GM12878 (cell line): ENCODE results near the gene USP31. TPM values are rescaled to one million over a fixed set of nuclear protein-coding genes. Genes with fewer than 3 reads are reported as not detected.

ENCODE experiments used
- ATAC-seq: fragments of 200-7000 bp; cut with Tn5 transposase; 3 replicates; pipeline ENCODE4 v1.9.1; 2020; ENCODE audit warnings: mild to moderate bottlenecking, moderate library complexity
- BruUV-seq: library from RNA; stranded (reverse); fragments of 400-500 nt; replicated peaks from 2 replicates; lab custom pipeline; 2021; lab: Mats Ljungman, UMichigan
- CTCF ChIA-PET: fragments of 300-600 bp; sonication (Branson Sonifier 250); formaldehyde crosslinking; extraction: SDS; loops from one replicate; lab custom pipeline; 2021; ENCODE audit warnings: inconsistent platforms; lab: Yijun Ruan, JAX
- POLR2A ChIA-PET: fragments of 350-600 bp; formaldehyde crosslinking; extraction: SDS; loops from one replicate; lab custom pipeline; 2021; ENCODE audit warnings: inconsistent platforms; lab: Charles Lee
- RAD21 ChIA-PET: fragments of 300-600 bp; sonication (Branson Sonifier 250); formaldehyde crosslinking; loops from one replicate; lab custom pipeline; 2023; ENCODE audit warnings: antibody characterized with exemption; ENCODE audit not compliant: unreplicated experiment; lab: Charles Lee
- SMC1A ChIA-PET: fragments of 300-600 bp; sonication (Branson Sonifier 250); formaldehyde crosslinking; loops from one replicate; lab custom pipeline; 2023; ENCODE audit not compliant: unreplicated experiment, uncharacterized antibody; lab: Charles Lee
- DNase-seq: peaks from one replicate; pipeline ENCODE4 v3.0.0-alpha.2; 2011; ENCODE audit warnings: low read depth, low spot score
- FAIRE-seq: peaks from 3 replicates; lab custom pipeline; 2011; peaks lifted over from hg19 to GRCh38; lab: Jason Lieb, UNC
- H2AFZ ChIP-seq: 2 replicates; pipeline ENCODE4 v1.6.0; 2011; ENCODE audit warnings: low read depth, low read length, control low read depth; ENCODE audit not compliant: control insufficient read depth
- H3K27ac ChIP-seq: 2 replicates; pipeline ENCODE4 v1.5.1; 2011; ENCODE audit warnings: control low read depth; ENCODE audit not compliant: control insufficient read depth, insufficient read depth
- H3K27me3 ChIP-seq, 2 experiments: replicated peaks in 1 of 2; 2 replicates each; pipeline versions ENCODE4 v1.6.0 to v1.6.1; 2011; ENCODE audit warnings: low read length in 1 of 2; ENCODE audit not compliant: control insufficient read depth in 2 of 2, insufficient read depth in 2 of 2
- H3K36me3 ChIP-seq, 2 experiments: 2 replicates each; pipeline ENCODE4 v1.5.1; 2011; ENCODE audit warnings: low read length in 1 of 2; ENCODE audit not compliant: control insufficient read depth in 2 of 2, insufficient read depth in 2 of 2
- H3K4me1 ChIP-seq: 2 replicates; pipeline ENCODE4 v1.6.1; 2011; ENCODE audit warnings: mild to moderate bottlenecking, low read length, moderate library complexity, mixed read lengths; ENCODE audit not compliant: control insufficient read depth, insufficient read depth
- H3K4me2 ChIP-seq: 2 replicates; pipeline ENCODE4 v1.6.0; 2011; ENCODE audit warnings: control low read depth; ENCODE audit not compliant: control insufficient read depth, insufficient read depth
- H3K4me3 ChIP-seq: fragments of 200-600 bp; sonication (generic); 2 replicates; pipeline ENCODE4 v1.5.1; 2016
- H3K79me2 ChIP-seq: 2 replicates; pipeline ENCODE4 v1.6.0; 2011; ENCODE audit warnings: low read length; ENCODE audit not compliant: control insufficient read depth, insufficient read depth
- H3K9ac ChIP-seq: 2 replicates; pipeline ENCODE4 v1.8.0; 2011; ENCODE audit warnings: low read length, control low read depth, mixed read lengths; ENCODE audit not compliant: control insufficient read depth, insufficient read depth
- H3K9me3 ChIP-seq: replicated peaks from 3 replicates; pipeline ENCODE4 v1.5.1; 2011; ENCODE audit warnings: mild to moderate bottlenecking, low read length; ENCODE audit not compliant: control insufficient read depth, insufficient read depth
- H4K20me1 ChIP-seq: 2 replicates; pipeline ENCODE4 v1.6.0; 2011; ENCODE audit not compliant: control insufficient read depth, insufficient read depth
- ATF3 ChIP-seq: IDR thresholded peaks from 2 replicates; pipeline ENCODE4 v1.6.1; 2011; ENCODE audit warnings: low read depth, mild to moderate bottlenecking, low read length, moderate library complexity, borderline replicate concordance; ENCODE audit errors: extremely low read depth
- BCL3 ChIP-seq: IDR thresholded peaks from 2 replicates; pipeline ENCODE4 v1.6.1; 2011; ENCODE audit warnings: borderline replicate concordance, low read depth, mild to moderate bottlenecking, moderate library complexity, low read length; ENCODE audit not compliant: insufficient read depth, poor library complexity, severe bottlenecking
- CBX3 ChIP-seq: fragments of 200-600 bp; sonication (generic); IDR thresholded peaks from 2 replicates; pipeline ENCODE4 v1.6.1; 2016; ENCODE audit warnings: low read depth, borderline replicate concordance
- CREM ChIP-seq: IDR thresholded peaks from 2 replicates; pipeline ENCODE4 v1.6.1; 2014; ENCODE audit warnings: antibody characterized with exemption, low read depth
- FOXM1 ChIP-seq: IDR thresholded peaks from 2 replicates; pipeline ENCODE4 v1.6.1; 2012; ENCODE audit warnings: low read depth, mild to moderate bottlenecking, inconsistent platforms, low read length, moderate library complexity
- NR2C2 ChIP-seq: IDR thresholded peaks from 2 replicates; pipeline ENCODE4 v1.6.1; 2011; ENCODE audit warnings: borderline replicate concordance, low read depth; ENCODE audit not compliant: control insufficient read depth, insufficient read length
- NR2F1 ChIP-seq: fragments of 450-650 bp; conservative IDR thresholded peaks from 2 replicates; pipeline ENCODE4 v1.6.1; 2017; ENCODE audit warnings: mild to moderate bottlenecking
- PKNOX1 ChIP-seq: fragments of 450-650 bp; IDR thresholded peaks from 2 replicates; pipeline ENCODE4 v1.6.1; 2016; ENCODE audit warnings: mild to moderate bottlenecking
- SIX5 ChIP-seq: IDR thresholded peaks from 2 replicates; pipeline ENCODE4 v1.6.1; 2011; ENCODE audit warnings: mild to moderate bottlenecking, low read depth, low read length, moderate library complexity; ENCODE audit not compliant: severe bottlenecking
- STAT1 ChIP-seq: fragments of 450-650 bp; conservative IDR thresholded peaks from 2 replicates; pipeline ENCODE4 v1.6.1; 2014; ENCODE audit warnings: antibody characterized with exemption, mild to moderate bottlenecking
- TCF7 ChIP-seq: IDR thresholded peaks from 2 replicates; pipeline ENCODE4 v1.6.1; 2014; ENCODE audit warnings: antibody characterized with exemption, borderline replicate concordance
- WRNIP1 ChIP-seq: IDR thresholded peaks from 2 replicates; pipeline ENCODE4 v1.6.1; 2011; ENCODE audit warnings: low read depth, low read length, improper control_type of control experiment, borderline replicate concordance
- ZNF622 ChIP-seq: fragments of 450-650 bp; IDR thresholded peaks from 2 replicates; pipeline ENCODE4 v1.6.1; 2017; ENCODE audit warnings: mild to moderate bottlenecking, inconsistent platforms
- WGBS: methylation state at CpG from one replicate; pipeline ENCODE4 v1.1.6; 2016; ENCODE audit warnings: low lambda C conversion rate; ENCODE audit not compliant: insufficient replicate concordance, insufficient coverage; ENCODE audit errors: missing lambda C conversion rate; 5-methylcytosine and 5-hydroxymethylcytosine counted together
- in situ Hi-C: fragments of 300-500 bp; cut with MboI; formaldehyde crosslinking; loops from 9 replicates; pipeline ENCODE4 v1.14.3; 2018; ENCODE audit warnings: mixed read lengths
- intact Hi-C: fragments of 100-400 bp; cut with micrococcal nuclease; formaldehyde crosslinking; loops from one replicate; pipeline ENCODE4 v1.14.2; 2022; ENCODE audit not compliant: unreplicated experiment
- polyA plus RNA-seq, 11 experiments: library from polyadenylated mRNA; depleted of rRNA in 4 of 11; unstranded in 6 of 11; stranded (reverse) in 5 of 11; fragments of >200 nt; fragmentation: Nextera tagmentation in 4 of 11; fragmentation: Illumina TruSeq in 1 of 11; extraction: Ambion mirVana in 4 of 11; extraction: Trizol in 1 of 11; gene quantifications; 1 replicate in 1 of 11; 2 replicates in 10 of 11; pipeline versions ENCODE4 v1.2.1 to v1.2.3, GENCODE V29; 2011 to 2016; ENCODE audit warnings: inconsistent platforms in 2 of 11, missing spikeins in 2 of 11, low read depth in 1 of 11
- total RNA-seq, 4 experiments: library from RNA; depleted of rRNA in 3 of 4; stranded (reverse); fragments of >200 nt in 3 of 4; fragmentation: Illumina TruSeq in 1 of 4; extraction: Trizol in 1 of 4; gene quantifications; 2 replicates each; pipeline versions ENCODE4 v1.2.1 to v1.2.3, GENCODE V29; 2013 to 2021
- TF ChIP-seq, protein P1 (sequence below): fragments of 450-650 bp; conservative IDR thresholded peaks from 2 replicates; pipeline ENCODE4 v1.6.1; 2017; ENCODE audit warnings: mild to moderate bottlenecking, moderate library complexity
- TF ChIP-seq, protein P2 (sequence below): fragments of 450-650 bp; IDR thresholded peaks from 2 replicates; pipeline ENCODE4 v1.6.1; 2018; ENCODE audit warnings: borderline replicate concordance, mild to moderate bottlenecking; ENCODE audit not compliant: partially characterized antibody

Gene USP31
- total and polyA plus RNA-seq, 10 of the 15 experiments (the other 5 are each of a cell fraction or from before 2014, with no cell fraction given): 0.87 to 6.5 (median 3.2) TPM

GRCh38 chr16:23055481-23055880, 93.8 kb downstream of the USP31 start (continued):
- no peak for TF ChIP-seq STAT1
- no peak for TF ChIP-seq PKNOX1
- no peak for TF ChIP-seq NR2F1
- TF ChIP-seq ATF3: no peak
- no peak for TF ChIP-seq CREM
- no peak for TF ChIP-seq CBX3
- TF ChIP-seq NR2C2: no peak

GRCh38 chr16:23052908-23053580, 96.2 kb downstream of the USP31 start:
- DNase-seq (no peak), ATAC-seq (no peak), FAIRE-seq (no peak)
- Histone ChIP-seq H3K9ac (no peak overlapping the region), H3K4me3 (no peak overlapping the region), H4K20me1 (no peaks in the 10 kb centered on the region), H3K4me2 (no peak overlapping the region), H3K4me1 (no peaks in the 10 kb centered on the region), H2AFZ (no peak overlapping the region), H3K27me3 (peaks cover 0 to 2% of the 10 kb centered on the region in 2 experiments; a peak in 2 of 4 replicates), H3K27ac (no peak overlapping the region), H3K9me3 (no peaks in the 10 kb centered on the region; the same call in 2 of the 3 replicates), H3K79me2 (no peaks in the 10 kb centered on the region), H3K36me3 (no peaks in the 10 kb centered on the region)
- intact Hi-C loops: no loop called here
- ChIA-PET SMC1A (no interaction called here), RAD21 (no interaction called here), CTCF (interaction anchor here (2.1 kb wide), 1 partner anchor 11 kb away, joined by 5 read pairs; no protein-coding TSS in a partner anchor), POLR2A (no interaction called here)
- WGBS: 18% methylated on average over 4 of the region's 4 CpGs
- BruUV-seq: no TSS peak
- in situ Hi-C loops: no loop called here
- TF ChIP-seq SIX5: no peak
- TF ChIP-seq BCL3: no peak
- no peak for TF ChIP-seq ZNF622
- TF ChIP-seq WRNIP1: no peak
- TF ChIP-seq, protein P1, sequence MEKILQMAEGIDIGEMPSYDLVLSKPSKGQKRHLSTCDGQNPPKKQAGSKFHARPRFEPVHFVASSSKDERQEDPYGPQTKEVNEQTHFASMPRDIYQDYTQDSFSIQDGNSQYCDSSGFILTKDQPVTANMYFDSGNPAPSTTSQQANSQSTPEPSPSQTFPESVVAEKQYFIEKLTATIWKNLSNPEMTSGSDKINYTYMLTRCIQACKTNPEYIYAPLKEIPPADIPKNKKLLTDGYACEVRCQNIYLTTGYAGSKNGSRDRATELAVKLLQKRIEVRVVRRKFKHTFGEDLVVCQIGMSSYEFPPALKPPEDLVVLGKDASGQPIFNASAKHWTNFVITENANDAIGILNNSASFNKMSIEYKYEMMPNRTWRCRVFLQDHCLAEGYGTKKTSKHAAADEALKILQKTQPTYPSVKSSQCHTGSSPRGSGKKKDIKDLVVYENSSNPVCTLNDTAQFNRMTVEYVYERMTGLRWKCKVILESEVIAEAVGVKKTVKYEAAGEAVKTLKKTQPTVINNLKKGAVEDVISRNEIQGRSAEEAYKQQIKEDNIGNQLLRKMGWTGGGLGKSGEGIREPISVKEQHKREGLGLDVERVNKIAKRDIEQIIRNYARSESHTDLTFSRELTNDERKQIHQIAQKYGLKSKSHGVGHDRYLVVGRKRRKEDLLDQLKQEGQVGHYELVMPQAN: no peak
- no peak for TF ChIP-seq CREM
- no peak for TF ChIP-seq FOXM1
- TF ChIP-seq, protein P2, sequence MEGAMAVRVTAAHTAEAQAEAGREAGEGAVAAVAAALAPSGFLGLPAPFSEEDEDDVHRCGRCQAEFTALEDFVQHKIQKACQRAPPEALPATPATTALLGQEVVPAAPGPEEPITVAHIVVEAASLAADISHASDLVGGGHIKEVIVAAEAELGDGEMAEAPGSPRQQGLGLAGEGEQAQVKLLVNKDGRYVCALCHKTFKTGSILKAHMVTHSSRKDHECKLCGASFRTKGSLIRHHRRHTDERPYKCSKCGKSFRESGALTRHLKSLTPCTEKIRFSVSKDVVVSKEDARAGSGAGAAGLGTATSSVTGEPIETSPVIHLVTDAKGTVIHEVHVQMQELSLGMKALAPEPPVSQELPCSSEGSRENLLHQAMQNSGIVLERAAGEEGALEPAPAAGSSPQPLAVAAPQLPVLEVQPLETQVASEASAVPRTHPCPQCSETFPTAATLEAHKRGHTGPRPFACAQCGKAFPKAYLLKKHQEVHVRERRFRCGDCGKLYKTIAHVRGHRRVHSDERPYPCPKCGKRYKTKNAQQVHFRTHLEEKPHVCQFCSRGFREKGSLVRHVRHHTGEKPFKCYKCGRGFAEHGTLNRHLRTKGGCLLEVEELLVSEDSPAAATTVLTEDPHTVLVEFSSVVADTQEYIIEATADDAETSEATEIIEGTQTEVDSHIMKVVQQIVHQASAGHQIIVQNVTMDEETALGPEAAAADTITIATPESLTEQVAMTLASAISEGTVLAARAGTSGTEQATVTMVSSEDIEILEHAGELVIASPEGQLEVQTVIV: no peak
- TF ChIP-seq TCF7: no peak
